Activated naive CD8-positive, alpha-beta T cell treated with anti-CD3 and anti-CD28 coated beads for 36 hours (primary cell): ENCODE measurements around the gene COL20A1. TPM values are rescaled to one million over a fixed set of nuclear protein-coding genes. Genes with fewer than 3 reads are reported as not detected.
A peak's percentile ranks its signal among the peaks of the same experiment; 100 is the strongest.
"Not testable (repeated sequence)": the region's sequence is repeated elsewhere in the genome, so short reads cannot be mapped to it uniquely, and the experiment has no call there.

Source experiments
- DNase-seq: peaks from one replicate; pipeline ENCODE4 v3.0.0; 2021
- H3K27ac Mint-ChIP-seq: one replicate; pipeline ENCODE4 v1.8.0; 2022; ENCODE audit warnings: mild to moderate bottlenecking, moderate library complexity, mixed read lengths
- H3K27me3 Mint-ChIP-seq: one replicate; pipeline ENCODE4 v1.8.0; 2022; ENCODE audit warnings: mild to moderate bottlenecking, mixed read lengths
- H3K36me3 Mint-ChIP-seq: one replicate; pipeline ENCODE4 v1.8.0; 2021; ENCODE audit warnings: mild to moderate bottlenecking, mixed read lengths
- H3K4me1 Mint-ChIP-seq: one replicate; pipeline ENCODE4 v1.8.0; 2021; ENCODE audit warnings: mixed read lengths
- H3K4me3 Mint-ChIP-seq: one replicate; pipeline ENCODE4 v1.8.0; 2022; ENCODE audit warnings: mild to moderate bottlenecking, moderate library complexity, mixed read lengths
- H3K9me3 Mint-ChIP-seq: one replicate; pipeline ENCODE4 v1.8.0; 2022; ENCODE audit warnings: mixed read lengths
- total RNA-seq, 2 experiments: library from RNA; stranded (reverse); gene quantifications; one replicate each; pipeline ENCODE4 v1.2.3, GENCODE V29; 2021

The COL20A1 gene
- total RNA-seq, 2 experiments from 2014 or later = 0.08 TPM; not detected in 1

DNA sequence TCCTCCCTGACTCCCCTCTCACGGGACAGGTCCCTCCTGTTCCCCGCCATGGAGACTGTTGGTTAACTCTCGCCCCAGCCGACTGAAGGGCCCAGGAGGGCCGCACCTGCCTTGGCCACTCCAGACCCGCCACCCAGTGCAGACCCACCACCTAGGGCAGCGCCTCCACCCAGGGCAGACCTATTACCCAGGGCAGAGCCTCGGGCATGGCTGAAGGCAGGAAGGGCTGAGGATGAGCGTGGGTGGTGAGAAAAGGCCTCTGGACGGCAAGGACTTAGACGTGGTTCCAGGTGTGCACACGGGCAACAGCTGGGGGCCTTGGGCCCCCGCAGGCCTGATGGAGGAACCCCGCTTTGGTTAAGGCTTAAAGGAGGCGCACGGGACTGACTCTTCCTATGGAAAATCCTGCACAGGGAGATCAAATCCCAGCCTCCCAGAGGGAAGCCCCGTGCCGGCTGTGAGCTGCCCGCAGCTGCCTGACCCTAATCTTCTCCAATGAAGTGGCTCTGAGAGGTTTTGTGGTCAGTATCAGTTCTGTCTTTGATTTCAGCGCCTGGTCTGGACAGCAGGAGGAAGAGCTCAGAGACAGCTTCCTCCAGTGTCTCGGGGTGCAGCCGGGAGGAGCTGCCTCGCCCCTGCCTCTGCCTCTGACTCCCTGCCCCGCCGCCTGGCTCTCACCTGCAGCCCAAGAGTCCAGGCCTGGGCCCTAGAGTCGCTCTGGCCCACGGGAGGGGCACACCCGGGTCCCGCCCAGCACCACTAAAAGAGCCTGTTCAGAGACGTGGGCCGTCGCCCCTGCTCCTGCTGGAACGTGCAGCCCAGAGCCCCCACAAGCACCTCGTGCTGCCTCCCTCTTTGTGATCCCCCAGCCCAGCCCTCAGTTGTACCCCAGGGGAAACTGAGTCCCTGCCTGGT, 80.2 kb downstream of the COL20A1 start:
- Mint-ChIP-seq H3K9me3 (no peaks in the 10 kb centered on the region), H3K27me3 (peaks cover 27% of the 10 kb centered on the region), H3K36me3 (no peaks in the 10 kb centered on the region), H3K4me3 (no peak overlapping the region), H3K27ac (no peak overlapping the region), H3K4me1 (peaks cover 1% of the 10 kb centered on the region)
- DNase-seq = no peak

DNA sequence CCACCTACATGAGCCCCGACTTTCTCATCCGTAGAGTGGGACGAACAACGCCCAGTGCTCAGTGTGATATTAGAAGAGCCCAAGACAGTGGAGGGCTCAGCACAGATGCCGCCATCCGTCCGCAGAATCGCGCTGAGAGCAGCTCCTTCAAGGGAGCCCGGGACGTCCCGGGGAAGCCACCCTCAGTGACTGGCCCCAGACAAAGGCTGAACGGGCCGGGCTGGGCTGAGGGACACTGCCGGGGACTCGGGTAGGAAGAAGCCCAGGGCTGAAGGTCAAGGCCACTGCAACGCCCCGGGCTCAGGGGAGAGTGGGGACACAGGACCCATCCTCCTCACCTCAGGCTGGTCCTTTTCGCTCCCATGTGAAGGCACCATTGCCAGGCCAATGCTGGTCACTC, 81.0 kb downstream of the COL20A1 start:
- no peak for DNase-seq
- Mint-ChIP-seq H3K4me1 (peaks cover 1% of the 10 kb centered on the region), H3K4me3 (no peak overlapping the region), H3K27me3 (peaks cover 35% of the 10 kb centered on the region), H3K27ac (no peak overlapping the region), H3K36me3 (no peaks in the 10 kb centered on the region), H3K9me3 (no peaks in the 10 kb centered on the region)

DNA sequence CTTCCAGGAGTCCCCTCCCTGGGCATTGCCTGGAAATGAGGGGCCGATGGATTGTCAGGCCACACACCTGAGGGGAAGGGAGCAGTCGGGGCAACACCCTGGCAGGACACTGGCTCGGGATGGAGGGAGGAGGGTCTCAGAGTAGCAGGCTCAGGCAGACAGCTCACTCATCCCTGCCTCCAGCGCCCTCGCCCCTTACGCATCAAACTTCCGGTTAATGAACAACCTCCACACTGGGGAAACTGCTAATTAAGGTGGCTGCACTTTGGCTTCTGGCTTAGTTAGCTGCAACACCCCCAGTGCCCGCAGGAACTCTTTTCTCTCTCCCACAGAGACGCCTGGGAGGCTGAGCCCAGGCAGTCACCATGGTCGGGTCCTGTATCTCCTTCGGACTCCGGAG, 81.5 kb downstream of the COL20A1 start:
- Mint-ChIP-seq H3K27me3 (peaks cover 40% of the 10 kb centered on the region), H3K27ac (no peak overlapping the region), H3K36me3 (no peaks in the 10 kb centered on the region)

DNA sequence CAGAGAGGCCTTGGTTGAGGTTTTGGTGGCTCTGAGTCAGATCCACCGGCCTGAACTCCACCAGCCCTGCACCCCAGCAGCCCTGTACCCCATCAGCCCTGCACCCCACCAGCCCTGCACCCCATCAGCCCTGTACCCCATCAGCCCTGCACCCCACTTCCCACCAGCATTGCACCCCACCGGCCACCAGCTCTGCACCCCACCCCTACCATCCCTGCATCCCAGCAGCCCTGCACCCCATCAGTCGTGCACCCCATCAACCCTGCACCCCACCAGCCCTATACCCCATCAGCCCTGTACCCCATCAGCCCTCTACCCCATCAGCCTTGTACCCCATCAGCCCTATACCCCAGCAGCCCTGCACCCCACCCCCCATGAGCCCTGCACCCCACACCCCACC, 82.5 kb downstream of the COL20A1 start:
- no peak overlapping the region for H3K4me3 Mint-ChIP-seq
- DNase-seq = no peak

More for the DNA sequence above, 81.5 kb downstream of the COL20A1 start:
- H3K4me1 Mint-ChIP-seq = peaks cover 1% of the 10 kb centered on the region
- no peak overlapping the region for H3K4me3 Mint-ChIP-seq
- no peak for DNase-seq
- no peaks in the 10 kb centered on the region for H3K9me3 Mint-ChIP-seq

GRCh38 chr20:63376283-63377250, 83.6 kb downstream of the COL20A1 start:
- no peaks in the 10 kb centered on the region for H3K36me3 Mint-ChIP-seq
- no peak overlapping the region for H3K4me3 Mint-ChIP-seq
- no peaks in the 10 kb centered on the region for H3K9me3 Mint-ChIP-seq
- no peak for DNase-seq
- H3K27me3 Mint-ChIP-seq = peaks cover 45% of the 10 kb centered on the region
- no peak overlapping the region for H3K27ac Mint-ChIP-seq
- H3K4me1 Mint-ChIP-seq = peaks cover 1% of the 10 kb centered on the region

More for the DNA sequence above, 82.5 kb downstream of the COL20A1 start:
- peaks cover 42% of the 10 kb centered on the region for H3K27me3 Mint-ChIP-seq
- H3K4me1 Mint-ChIP-seq = peaks cover 1% of the 10 kb centered on the region
- H3K9me3 Mint-ChIP-seq = no peaks in the 10 kb centered on the region
- H3K36me3 Mint-ChIP-seq = no peaks in the 10 kb centered on the region
- no peak overlapping the region for H3K27ac Mint-ChIP-seq

DNA sequence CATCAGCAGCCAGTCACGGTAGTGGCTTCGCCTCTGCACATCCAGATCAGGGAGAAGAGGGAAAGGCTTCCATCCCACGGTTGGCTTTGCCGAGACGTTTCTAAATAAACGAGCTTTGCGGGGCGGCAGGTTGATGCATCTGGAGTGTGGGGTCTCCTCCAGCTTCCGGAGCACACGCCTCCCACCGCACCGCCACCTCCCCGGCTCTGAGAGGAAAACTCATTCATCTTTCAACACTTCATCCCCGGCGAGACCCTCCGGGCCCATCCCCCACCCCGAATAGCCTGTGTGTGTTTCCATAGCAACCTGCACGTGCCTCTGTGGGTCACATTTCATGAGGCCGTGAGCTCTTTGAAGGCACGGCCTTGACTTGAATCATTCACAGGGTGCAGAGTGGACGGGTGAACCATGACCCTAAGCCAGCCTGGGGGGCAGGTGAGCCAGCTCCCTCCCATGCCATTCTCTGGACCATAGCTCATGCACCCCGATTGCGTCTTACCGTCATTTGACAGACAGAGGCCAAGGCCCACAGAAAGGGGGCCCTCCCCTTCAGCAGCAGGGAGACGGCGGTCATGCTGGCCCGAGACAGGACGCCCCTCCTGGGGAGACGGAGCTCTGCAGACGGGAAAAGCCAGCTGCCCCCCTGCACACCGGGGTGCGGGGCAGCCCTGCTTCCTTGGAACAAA, 84.4 kb downstream of the COL20A1 start:
- Mint-ChIP-seq H3K36me3 (no peaks in the 10 kb centered on the region), H3K4me3 (no peak overlapping the region), H3K4me1 (peaks cover 1% of the 10 kb centered on the region), H3K27ac (no peak overlapping the region), H3K27me3 (peaks cover 45% of the 10 kb centered on the region), H3K9me3 (no peaks in the 10 kb centered on the region)
- DNase-seq = no peak

GRCh38 chr20:63377951-63378381, 85.0 kb downstream of the COL20A1 start:
- Mint-ChIP-seq H3K27me3 (peaks cover 45% of the 10 kb centered on the region), H3K4me3 (no peak overlapping the region), H3K9me3 (no peaks in the 10 kb centered on the region), H3K36me3 (no peaks in the 10 kb centered on the region), H3K4me1 (peaks cover 1% of the 10 kb centered on the region), H3K27ac (no peak overlapping the region)
- no peak for DNase-seq

GRCh38 chr20:63378626-63379025, 85.6 kb downstream of the COL20A1 start:
- H3K27me3 Mint-ChIP-seq = peaks cover 50% of the 10 kb centered on the region
- DNase-seq = no peak

GRCh38 chr20:63379296-63379695, 86.3 kb downstream of the COL20A1 start:
- Mint-ChIP-seq H3K36me3 (no peaks in the 10 kb centered on the region), H3K27me3 (peaks cover 50% of the 10 kb centered on the region), H3K4me1 (peaks cover 1% of the 10 kb centered on the region), H3K9me3 (no peaks in the 10 kb centered on the region), H3K4me3 (no peak overlapping the region), H3K27ac (no peak overlapping the region)
- no peak for DNase-seq

More at GRCh38 chr20:63378626-63379025, 85.6 kb downstream of the COL20A1 start:
- peaks cover 1% of the 10 kb centered on the region for H3K4me1 Mint-ChIP-seq
- no peak overlapping the region for H3K4me3 Mint-ChIP-seq
- H3K36me3 Mint-ChIP-seq = no peaks in the 10 kb centered on the region
- H3K9me3 Mint-ChIP-seq = no peaks in the 10 kb centered on the region
- no peak overlapping the region for H3K27ac Mint-ChIP-seq

GRCh38 chr20:63379872-63380271, 86.9 kb downstream of the COL20A1 start:
- not testable (repeated sequence) for H3K4me1 Mint-ChIP-seq, H3K36me3 Mint-ChIP-seq, H3K27ac Mint-ChIP-seq, H3K4me3 Mint-ChIP-seq, H3K9me3 Mint-ChIP-seq, DNase-seq
- peaks cover 50% of the 10 kb centered on the region for H3K27me3 Mint-ChIP-seq

- Mint-ChIP-seq H3K27me3 (peaks cover 46% of the 10 kb centered on the region), H3K9me3 (peaks cover 2% of the 10 kb centered on the region), H3K27ac (no peak overlapping the region), H3K36me3 (no peaks in the 10 kb centered on the region), H3K4me3 (no peak overlapping the region), H3K4me1 (peaks cover 1% of the 10 kb centered on the region)
- DNase-seq = no peak
These were observed 87.4 kb downstream of the COL20A1 start for GRCh38 chr20:63380346-63380870.

DNA sequence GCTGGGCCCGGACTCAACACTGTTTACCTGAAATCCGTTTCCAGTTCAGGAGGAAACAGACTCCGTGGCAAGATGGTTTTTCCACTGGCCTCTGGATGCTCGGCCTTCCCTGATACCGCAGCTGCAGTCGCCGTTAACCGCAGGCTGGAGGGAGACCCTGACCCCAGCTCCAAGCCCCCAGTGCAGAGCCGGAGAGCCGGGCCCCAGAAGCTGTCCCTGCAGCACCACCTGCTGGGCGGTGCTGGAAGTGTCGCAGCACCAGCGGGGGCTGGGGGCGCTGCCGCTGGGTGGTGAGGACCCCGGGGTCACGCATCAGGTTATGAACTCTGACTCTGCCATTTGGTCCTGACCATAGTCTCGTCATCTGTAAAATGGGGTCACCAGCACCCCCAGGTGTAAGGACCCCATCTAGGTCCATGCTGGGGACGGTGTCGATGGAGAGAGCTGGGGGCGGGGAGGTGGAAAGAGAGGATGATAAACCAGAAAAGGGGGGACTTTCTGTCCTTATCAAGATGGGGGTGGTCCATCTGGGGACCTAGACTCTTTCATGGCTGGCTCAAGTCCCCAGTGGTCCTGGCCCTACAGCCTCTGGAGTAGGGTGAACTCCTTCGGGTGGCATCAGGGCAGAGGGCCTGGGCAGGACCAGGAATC, 88.9 kb downstream of the COL20A1 start:
- peak; percentile 33 for DNase-seq
- H3K36me3 Mint-ChIP-seq = no peaks in the 10 kb centered on the region
- H3K9me3 Mint-ChIP-seq = peaks cover 14% of the 10 kb centered on the region
- peaks cover 1% of the 10 kb centered on the region for H3K4me1 Mint-ChIP-seq
- peaks cover 35% of the 10 kb centered on the region for H3K27me3 Mint-ChIP-seq
- H3K4me3 Mint-ChIP-seq = no peak overlapping the region
- no peak overlapping the region for H3K27ac Mint-ChIP-seq

GRCh38 chr20:63382551-63383300, 89.7 kb downstream of the COL20A1 start:
- Mint-ChIP-seq H3K4me1 (no peaks in the 10 kb centered on the region), H3K4me3 (no peak overlapping the region), H3K36me3 (no peaks in the 10 kb centered on the region), H3K27ac (no peak overlapping the region), H3K9me3 (peaks cover 14% of the 10 kb centered on the region), H3K27me3 (peaks cover 30% of the 10 kb centered on the region)
- no peak for DNase-seq
